GM12891 (cell line): ENCODE measurements around the gene PTGR1.

Experiments used
- POLR2A ChIP-seq: IDR thresholded peaks from 2 replicates; pipeline ENCODE4 v1.6.1; 2011; ENCODE audit warnings: low read depth, low read length, control low read depth
- POLR2AphosphoS5 ChIP-seq: IDR thresholded peaks from 2 replicates; pipeline ENCODE4 v1.6.1; 2011; ENCODE audit warnings: low read depth, low read length, control low read depth
- SPI1 ChIP-seq: IDR thresholded peaks from 2 replicates; pipeline ENCODE4 v1.6.1; 2011; ENCODE audit warnings: low read depth, low read length, control low read depth

GRCh38 chr9:111582888-111583287, 16.6 kb downstream of the PTGR1 start:
- TF ChIP-seq POLR2AphosphoS5 = no peak
- TF ChIP-seq POLR2A = no peak
- no peak for TF ChIP-seq SPI1
